DOHH2 (cell line): Measurements from ENCODE around the gene RFK.

Experiments
- H3F3A ChIP-seq: fragments of 200-600 bp; sonication (generic), shearing (Covaris generic); 2 replicates; pipeline ENCODE4 v1.6.0; 2016; ENCODE audit warnings: antibody characterized with exemption, mild to moderate bottlenecking; ENCODE audit not compliant: control insufficient read depth, insufficient read depth
- H3K27ac ChIP-seq: fragments of 200-600 bp; sonication (generic); 2 replicates; pipeline ENCODE4 v1.5.1; 2014; ENCODE audit warnings: low read depth, mild to moderate bottlenecking, low read length, moderate library complexity
- H3K27me3 ChIP-seq: fragments of 200-600 bp; sonication (generic); 2 replicates; pipeline ENCODE4 v1.6.1; 2014; ENCODE audit warnings: mild to moderate bottlenecking, low read length, mixed read lengths; ENCODE audit not compliant: control insufficient read depth
- H3K36me3 ChIP-seq: fragments of 200-600 bp; sonication (generic); 2 replicates; pipeline ENCODE4 v1.6.1; 2014; ENCODE audit warnings: mild to moderate bottlenecking, low read length, moderate library complexity, mixed read lengths; ENCODE audit not compliant: control insufficient read depth
- H3K4me1 ChIP-seq: fragments of 200-600 bp; sonication (generic); 2 replicates; pipeline ENCODE4 v1.6.1; 2014; ENCODE audit warnings: mild to moderate bottlenecking, low read length, mixed read lengths; ENCODE audit not compliant: control insufficient read depth
- H3K4me2 ChIP-seq: fragments of 200-600 bp; sonication (generic); 2 replicates; pipeline ENCODE4 v1.6.0; 2014; ENCODE audit warnings: mild to moderate bottlenecking, low read length, moderate library complexity
- H3K4me3 ChIP-seq: fragments of 200-600 bp; sonication (generic); 2 replicates; pipeline ENCODE4 v1.5.1; 2014; ENCODE audit warnings: mild to moderate bottlenecking, low read length, mixed read lengths
- H3K79me2 ChIP-seq: fragments of 200-600 bp; sonication (generic); 2 replicates; pipeline ENCODE4 v1.6.1; 2014; ENCODE audit warnings: mild to moderate bottlenecking, low read length, mixed read lengths; ENCODE audit not compliant: control insufficient read depth
- H3K9me2 ChIP-seq: fragments of 200-600 bp; sonication (generic); replicated peaks from 2 replicates; pipeline ENCODE4 v1.6.1; 2014; ENCODE audit warnings: mild to moderate bottlenecking, low read length, mixed read lengths; ENCODE audit not compliant: control insufficient read depth
- H3K9me3 ChIP-seq: fragments of 200-600 bp; sonication (generic); 2 replicates; pipeline ENCODE4 v1.6.1; 2014; ENCODE audit warnings: antibody characterized with exemption, low read length, mixed read lengths; ENCODE audit not compliant: control insufficient read depth, insufficient read depth
- H4K20me1 ChIP-seq: fragments of 200-600 bp; sonication (generic); 2 replicates; pipeline ENCODE4 v1.6.0; 2014; ENCODE audit warnings: low read depth, mild to moderate bottlenecking, antibody characterized with exemption, low read length, moderate library complexity; ENCODE audit not compliant: control insufficient read depth, insufficient read depth
- CTCF ChIP-seq: fragments of 200-600 bp; sonication (generic); IDR thresholded peaks from one replicate; pipeline ENCODE4 v1.5.1; 2014; ENCODE audit warnings: antibody characterized with exemption, mild to moderate bottlenecking, low read depth, low read length; ENCODE audit not compliant: poor library complexity, severe bottlenecking
- EZH2phosphoT487 ChIP-seq: fragments of 200-600 bp; sonication (generic); IDR thresholded peaks from 2 replicates; pipeline ENCODE4 v1.6.1; 2017; ENCODE audit warnings: borderline replicate concordance, mild to moderate bottlenecking, antibody characterized with exemption, low read length, moderate library complexity, mixed read lengths

RFK gene

GRCh38 chr9:76371901-76372300 lies 22.3 kb downstream of the RFK start:
- H4K20me1 ChIP-seq = no peaks in the 10 kb centered on the region
- H3K27me3 ChIP-seq = peaks cover 12% of the 10 kb centered on the region
- H3K4me2 ChIP-seq = no peak overlapping the region
- H3K9me2 ChIP-seq = no peaks in the 10 kb centered on the region
- H3K4me1 ChIP-seq = peaks cover 4% of the 10 kb centered on the region; the same call in 1 of the 2 replicates
- H3K4me3 ChIP-seq = no peak overlapping the region
- no peak overlapping the region for H3K27ac ChIP-seq
- no peaks in the 10 kb centered on the region for H3F3A ChIP-seq
- no peaks in the 10 kb centered on the region for H3K9me3 ChIP-seq
- TF ChIP-seq CTCF (no peak), EZH2phosphoT487 (no peak)
- H3K36me3 ChIP-seq = no peaks in the 10 kb centered on the region
- H3K79me2 ChIP-seq = no peaks in the 10 kb centered on the region

GRCh38 chr9:76370396-76371023 lies 23.7 kb downstream of the RFK start:
- no peaks in the 10 kb centered on the region for H3K9me2 ChIP-seq
- no peak overlapping the region for H3K4me2 ChIP-seq
- H3K27me3 ChIP-seq = peaks cover 12% of the 10 kb centered on the region
- H3K4me1 ChIP-seq = peaks cover 4% of the 10 kb centered on the region; the same call in 1 of the 2 replicates
- no peaks in the 10 kb centered on the region for H3K36me3 ChIP-seq
- TF ChIP-seq CTCF (no peak), EZH2phosphoT487 (no peak)
- H3K4me3 ChIP-seq = no peak overlapping the region
- no peak overlapping the region for H3K27ac ChIP-seq
- no peaks in the 10 kb centered on the region for H3F3A ChIP-seq
- no peaks in the 10 kb centered on the region for H4K20me1 ChIP-seq
- H3K79me2 ChIP-seq = no peaks in the 10 kb centered on the region
- H3K9me3 ChIP-seq = no peaks in the 10 kb centered on the region

GRCh38 chr9:76369583-76369982 lies 24.6 kb downstream of the RFK start:
- Histone ChIP-seq H3K4me3 (no peak overlapping the region), H3K4me2 (no peak overlapping the region)

More at GRCh38 chr9:76369583-76369982, 24.6 kb downstream of the RFK start:
- H4K20me1 ChIP-seq = no peaks in the 10 kb centered on the region
- no peak for TF ChIP-seq CTCF
- no peak for TF ChIP-seq EZH2phosphoT487
- H3K27ac ChIP-seq = no peak overlapping the region
- H3K4me1 ChIP-seq = peaks cover 4% of the 10 kb centered on the region; the same call in 1 of the 2 replicates
- H3K79me2 ChIP-seq = no peaks in the 10 kb centered on the region
- H3K27me3 ChIP-seq = peaks cover 12% of the 10 kb centered on the region
- no peaks in the 10 kb centered on the region for H3F3A ChIP-seq
- H3K9me3 ChIP-seq = no peaks in the 10 kb centered on the region
- H3K36me3 ChIP-seq = no peaks in the 10 kb centered on the region
- no peaks in the 10 kb centered on the region for H3K9me2 ChIP-seq
